HG03565 (cell line): Measurements from ENCODE around the gene SLC34A3.

ENCODE experiments used
- ATAC-seq: cut with Tn5 transposase; IDR thresholded peaks from one replicate; pipeline ENCODE4 v1.9.1; 2021; ENCODE audit warnings: mild to moderate bottlenecking, moderate library complexity; ENCODE audit not compliant: unreplicated experiment

Gene SLC34A3

GRCh38 chr9:137275203-137275587 lies 44.5 kb downstream of the SLC34A3 start:
- ATAC-seq = no peak

GRCh38 chr9:137275588-137276472 lies 45.1 kb downstream of the SLC34A3 start:
- no peak for ATAC-seq

DNA sequence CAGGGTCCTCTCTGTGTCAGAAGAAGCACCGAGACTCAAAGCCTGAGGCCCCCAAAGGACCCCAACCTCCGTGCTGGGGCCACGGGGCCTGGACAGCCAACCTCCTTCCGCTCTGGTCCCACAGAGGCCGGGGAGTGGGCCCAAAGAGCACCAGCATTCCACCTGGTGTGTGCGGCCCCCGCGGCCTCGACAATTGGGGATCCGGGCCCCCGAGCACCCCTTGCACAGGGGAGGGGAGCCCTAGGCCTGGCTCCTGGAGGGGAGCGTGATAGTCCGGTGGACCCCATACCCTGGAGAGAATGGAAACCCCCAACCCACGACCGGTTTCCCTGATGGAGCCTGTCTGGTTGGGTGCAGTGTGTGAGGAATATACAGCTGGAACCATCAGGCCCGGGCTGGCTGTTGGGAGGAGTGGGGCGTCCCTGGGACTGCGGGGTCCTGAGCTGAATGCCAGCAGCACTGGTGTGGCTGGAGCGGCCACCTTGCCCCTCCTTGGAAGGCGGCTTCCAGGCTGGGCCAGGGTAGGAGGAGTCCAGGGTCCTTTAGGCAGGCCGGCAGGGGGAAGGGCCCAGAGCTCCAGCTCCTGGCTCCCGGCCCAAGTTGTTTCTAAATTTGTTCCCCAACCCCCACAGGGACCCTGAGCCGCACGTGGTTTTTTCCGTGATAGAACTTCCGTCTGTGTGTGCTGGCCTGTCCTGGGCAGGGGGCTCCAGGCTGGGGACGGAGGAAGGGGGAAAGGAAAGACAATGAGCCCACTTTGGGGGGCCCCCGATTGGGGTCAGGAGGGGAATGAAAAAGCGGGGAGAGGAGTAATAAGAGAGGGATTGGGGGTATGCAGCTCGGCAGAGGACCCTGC lies 46.0 kb downstream of the SLC34A3 start:
- no peak for ATAC-seq

DNA sequence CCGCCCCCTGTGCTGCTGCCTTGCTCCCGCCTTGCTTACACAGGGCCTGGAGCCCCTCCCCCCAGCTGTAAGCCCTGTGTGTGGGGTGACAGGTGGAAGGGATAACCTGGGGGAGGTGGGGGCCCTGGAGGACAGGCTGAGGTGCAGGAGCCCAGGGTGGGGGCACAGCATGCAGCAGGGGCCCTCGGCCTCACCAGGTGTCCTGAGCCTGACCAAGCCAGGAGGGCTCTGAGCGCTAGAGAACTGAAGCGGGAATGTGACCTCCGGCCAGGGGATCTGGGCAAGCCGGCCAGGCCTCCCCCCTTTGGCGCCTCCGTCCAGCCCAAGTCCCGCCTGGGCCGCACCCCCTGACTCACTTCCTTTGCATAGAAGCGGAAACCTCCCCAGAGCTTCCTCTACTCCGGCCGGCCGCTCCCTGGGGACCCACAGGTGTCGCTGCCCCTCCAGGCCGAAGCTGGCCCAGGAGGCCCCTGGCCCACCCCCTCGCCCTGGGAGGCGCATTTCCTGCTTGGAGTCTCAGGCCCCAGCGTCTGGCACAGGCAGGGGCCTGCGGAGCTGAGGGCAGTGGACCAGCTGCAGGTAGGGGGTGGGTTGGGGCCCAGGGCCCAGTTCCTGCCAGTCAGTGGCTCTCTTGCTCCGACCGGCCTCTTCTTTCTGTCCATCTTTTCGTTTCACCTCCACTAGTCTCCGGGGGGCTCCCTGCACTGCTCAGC lies 46.8 kb downstream of the SLC34A3 start, which contains the start of gene TOR4A:
Gene TOR4A, plus strand, starts transcription at position 398 of the 713 bp plus-strand sequence. CDS start 964 bp downstream, outside the sequence.
- peak; percentile 61 for ATAC-seq

GRCh38 chr9:137278061-137278701 lies 47.5 kb downstream of the SLC34A3 start:
- no peak for ATAC-seq

GRCh38 chr9:137278721-137279711 lies 48.3 kb downstream of the SLC34A3 start:
- no peak for ATAC-seq

DNA sequence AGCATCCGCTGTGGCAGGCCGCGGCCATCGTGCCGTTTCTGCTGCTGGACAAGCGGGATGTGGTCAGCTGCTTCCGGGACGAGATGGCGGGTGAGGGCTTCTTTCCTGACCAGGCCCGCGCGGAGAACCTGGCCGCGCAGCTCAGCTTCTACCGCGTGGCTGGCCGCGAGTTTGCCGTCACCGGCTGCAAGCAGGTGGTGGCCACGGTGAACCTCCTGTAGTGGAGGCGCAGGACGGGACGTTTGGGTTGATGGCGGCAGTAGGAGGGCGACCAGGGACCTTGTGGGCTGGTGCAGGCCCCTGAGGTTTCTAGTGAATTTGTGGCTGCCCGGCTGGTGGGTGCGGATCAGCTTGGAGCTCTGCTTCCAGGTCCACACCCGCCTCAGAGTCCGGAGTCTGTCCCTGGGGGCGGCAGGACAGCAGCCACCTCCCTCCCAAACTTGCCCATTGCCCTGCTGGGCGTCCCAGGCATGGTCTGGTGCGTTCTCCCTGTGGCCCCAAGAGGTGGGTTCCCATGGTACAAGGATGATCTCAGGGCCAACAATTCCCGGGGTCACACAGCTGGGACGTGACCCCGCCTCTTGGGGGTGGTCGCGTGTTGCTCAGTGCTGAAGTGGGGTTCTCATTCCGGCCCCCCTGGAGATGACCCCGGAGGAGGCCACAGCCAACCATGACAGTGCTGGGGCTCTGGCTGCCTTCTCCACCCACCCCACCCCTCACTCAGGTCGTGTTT lies 49.2 kb downstream of the SLC34A3 start:
- ATAC-seq = no peak

DNA sequence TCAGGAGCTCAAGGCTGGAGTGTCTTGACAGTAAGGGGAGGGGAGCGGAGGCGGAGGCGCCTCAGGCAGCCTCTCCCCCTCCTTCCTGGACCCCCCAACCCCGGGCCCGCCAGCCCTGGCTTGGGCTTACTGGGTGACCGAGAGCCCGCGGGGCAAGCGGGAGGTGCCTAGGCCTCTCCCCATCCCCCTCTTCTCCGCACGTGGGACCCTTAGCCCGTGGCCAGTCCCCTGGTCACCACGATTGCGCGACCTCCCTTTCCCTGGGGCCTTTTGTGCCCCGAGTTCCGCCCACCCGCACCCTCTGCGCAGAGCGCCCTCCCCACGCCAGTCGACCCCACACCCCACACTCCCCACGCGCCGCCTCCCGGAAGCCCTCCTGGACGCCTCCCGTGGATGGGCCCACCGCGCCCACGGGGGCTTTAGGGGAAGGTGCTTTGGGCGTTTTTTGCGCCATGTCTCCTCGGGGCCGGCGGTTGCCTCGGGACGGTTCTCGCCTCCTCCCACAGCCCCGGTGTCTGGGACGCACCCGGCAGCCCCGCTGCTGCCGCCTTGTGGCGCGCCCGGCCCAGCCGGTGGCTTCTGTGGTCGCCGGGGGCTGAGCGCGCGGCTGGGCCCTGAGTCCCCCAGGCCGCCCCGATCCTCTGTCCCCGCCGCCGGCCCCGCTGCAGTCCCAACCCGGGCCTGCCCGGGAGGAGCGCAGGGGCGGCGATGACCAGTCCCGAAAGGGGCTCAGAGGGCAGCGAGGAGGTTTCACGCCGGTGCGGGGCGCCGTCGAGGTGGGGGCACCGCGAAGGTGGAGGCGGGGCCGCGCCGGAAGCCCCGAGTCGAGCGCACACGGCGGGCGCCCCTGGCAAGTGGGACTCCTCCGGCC lies 50.0 kb downstream of the SLC34A3 start:
- no peak for ATAC-seq

DNA sequence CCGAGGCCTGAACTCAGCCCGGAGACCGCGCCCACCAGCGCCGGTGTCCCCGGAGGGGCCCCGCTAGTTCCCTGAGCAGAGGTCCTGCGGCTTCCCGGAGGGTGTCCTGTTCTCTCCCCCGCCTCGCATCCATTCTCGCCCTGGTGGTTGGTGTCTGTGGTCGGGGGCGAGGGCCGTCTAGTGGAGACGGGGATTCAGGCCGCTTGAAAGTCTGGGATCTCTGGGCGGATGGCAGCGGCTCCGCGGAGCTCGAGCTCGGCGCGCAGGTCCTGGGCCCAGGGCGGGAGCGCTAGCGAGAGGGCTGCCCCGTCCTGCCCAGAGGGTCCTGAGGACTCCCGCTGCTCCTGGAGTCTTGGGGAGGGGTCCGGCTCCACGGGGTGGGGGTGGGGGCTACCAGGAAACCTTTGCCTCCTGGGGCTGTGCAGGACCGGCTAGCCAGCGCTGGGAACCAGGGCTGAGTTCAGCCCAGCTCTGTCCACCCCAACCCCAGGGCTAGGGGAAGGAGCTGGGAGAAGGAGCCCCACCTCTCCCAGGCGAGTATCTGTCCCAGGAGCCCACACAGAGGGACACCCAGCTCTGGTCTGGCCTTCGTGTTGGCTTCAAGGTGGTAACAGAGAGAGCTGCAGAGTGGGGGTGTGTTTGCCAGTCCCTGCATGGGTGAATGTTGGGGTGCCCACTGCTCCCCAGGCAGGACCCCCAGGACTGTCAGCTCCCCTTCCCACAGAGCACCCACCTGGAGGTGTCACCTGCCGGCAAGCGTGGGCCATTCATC lies 50.8 kb downstream of the SLC34A3 start:
- no peak for ATAC-seq
